Measurements from ENCODE around the gene RPL41. TPM values are rescaled to one million over a fixed set of nuclear protein-coding genes. Genes with fewer than 3 reads are reported as not detected.

The RPL41 gene
- total and polyA plus RNA-seq, 4 donors, result 979 to 2,155 (median 1,482) TPM

- WGBS, result under 1% methylated on average over 30 of the region's 30 CpGs
- TF ChIP-seq SP1 (IDR thresholded peaks at IDR 0.05), result peak; percentile 29
- TF ChIP-seq RAD21 (IDR thresholded peaks at IDR 0.05), result peak in 1 of 2 donors; percentile 9
- peak; percentile 92 for TF ChIP-seq TAF1 (conservative IDR thresholded peaks at IDR 0.05)
- TF ChIP-seq JUND (IDR thresholded peaks at IDR 0.05), result peak; percentile 86 to 93
- no peak for TF ChIP-seq MAX (IDR thresholded peaks at IDR 0.05)
- TF ChIP-seq GABPA (IDR thresholded peaks at IDR 0.05 in 1 of 2, conservative IDR thresholded peaks at IDR 0.05 in 1 of 2), result no peak
- TF ChIP-seq FOXA2 (IDR thresholded peaks at IDR 0.05), result no peak
- no peak for TF ChIP-seq ZBTB33 (IDR thresholded peaks at IDR 0.05)
- TF ChIP-seq EGR1 (IDR thresholded peaks at IDR 0.05; ENCODE audit: low read depth in 2 of 2), result no peak
- no peak for TF ChIP-seq HNF4G (IDR thresholded peaks at IDR 0.05)
- TF ChIP-seq NR2F2 (IDR thresholded peaks at IDR 0.05), result no peak
- peak; percentile 28 for TF ChIP-seq ATF3 (IDR thresholded peaks at IDR 0.05)
- peak; percentile 95 for TF ChIP-seq YY1 (IDR thresholded peaks at IDR 0.05)
- TF ChIP-seq FOXA1 (IDR thresholded peaks at IDR 0.05), result no peak
- TF ChIP-seq REST (IDR thresholded peaks at IDR 0.05), result peak; percentile 95
- TF ChIP-seq HNF4A (conservative IDR thresholded peaks at IDR 0.05), result no peak
- TF ChIP-seq RXRA (IDR thresholded peaks at IDR 0.05), result no peak
- TF ChIP-seq CTCF (IDR thresholded peaks at IDR 0.05; ENCODE audit: low read depth, low read length, missing input control), result no peak
- peaks cover 4 to 49% (median 41%) of the 10 kb centered on the region in 4 donors for H3K4me1 ChIP-seq (ENCODE audit: control insufficient read depth in 4 of 4, insufficient read depth in 4 of 4, low read length in 3 of 4)
- peak within 1 kb of the TSS; percentile 73 to 93 (median 92) for H3K4me3 ChIP-seq (ENCODE audit: low read depth in 1 of 3, low read length in 3 of 3)
- DNase-seq (ENCODE audit: low spot score), result peak; percentile 92
- H3K9me3 ChIP-seq (ENCODE audit: control insufficient read depth in 4 of 4, low read length in 3 of 4), result no peaks in the 10 kb centered on the region
- H3K9ac ChIP-seq (ENCODE audit: low read depth in 1 of 2, low read length in 2 of 2), result peak within 1 kb of the TSS; percentile 90 to 100
- H3K36me3 ChIP-seq (ENCODE audit: control insufficient read depth in 4 of 4, insufficient read depth in 3 of 4, low read depth in 1 of 4, low read length in 3 of 4), result peaks cover 14 to 31% (median 30%) of the 10 kb centered on the region in 4 donors
- H3K27ac ChIP-seq (ENCODE audit: low read depth in 1 of 2, low read length in 2 of 2), result peak within 1 kb of the TSS; percentile 90 to 98
- no peaks in the 10 kb centered on the region for H3K27me3 ChIP-seq (ENCODE audit: control insufficient read depth in 4 of 4, insufficient read depth in 4 of 4, low read length in 3 of 4)
Observed at GRCh38 chr12:56158029-56158925, 41.8 kb downstream of the RPL41 start, which contains the start of gene MYL6. MYL6 (plus strand) TSS chr12:56158359; CDS start chr12:56158402, 43 bp downstream.

Data from liver (tissue), 9 donors.